Stimulated activated naive CD4-positive, alpha-beta T cell treated with Interleukin-2 at 50 U/mL for 16 hours (primary cell): ENCODE data around the gene BCL11B.

Source experiments
- DNase-seq: peaks from one replicate; lab custom pipeline; 2025; lab: John Stamatoyannopoulos, UW

The BCL11B gene

GRCh38 chr14:99271951-99272631 lies at the start of gene BCL11B:
Gene BCL11B (minus strand): TSS chr14:99272197. CDS start chr14:99271218, 979 bp downstream.
- peak; percentile 86 for DNase-seq

GRCh38 chr14:99321236-99321925 lies 49.4 kb upstream of the BCL11B start:
- DNase-seq: no peak

DNA sequence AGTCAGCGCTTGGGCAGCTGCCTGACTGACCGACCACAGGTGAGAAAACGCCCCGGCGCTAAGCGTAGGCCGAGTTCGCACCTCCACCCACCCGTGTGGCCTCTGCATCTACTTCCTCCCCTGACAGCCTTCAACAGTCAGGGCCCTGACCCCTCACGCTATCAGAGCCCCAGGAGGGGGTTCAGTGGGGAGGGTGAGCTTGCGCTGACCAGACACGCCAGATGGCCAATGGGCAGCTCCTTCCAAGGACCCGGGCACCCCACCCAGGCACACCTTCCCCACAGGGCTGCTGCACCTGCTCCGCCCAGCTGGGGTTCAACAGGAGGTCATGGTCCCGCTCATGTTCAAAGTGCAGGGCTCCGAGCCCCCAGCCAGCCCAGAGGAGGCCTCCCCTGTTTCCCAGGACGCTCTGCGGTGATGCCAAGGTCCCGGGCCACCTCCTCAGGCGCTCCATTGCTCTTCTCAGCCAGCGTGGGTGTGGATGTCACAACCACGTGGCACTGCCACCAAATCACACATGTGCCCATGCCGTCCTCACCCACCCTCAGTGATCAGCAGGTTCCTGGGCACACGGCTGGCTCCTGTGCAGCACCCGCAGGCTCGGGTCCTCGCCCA lies 48.7 kb upstream of the BCL11B start:
- no peak for DNase-seq

DNA sequence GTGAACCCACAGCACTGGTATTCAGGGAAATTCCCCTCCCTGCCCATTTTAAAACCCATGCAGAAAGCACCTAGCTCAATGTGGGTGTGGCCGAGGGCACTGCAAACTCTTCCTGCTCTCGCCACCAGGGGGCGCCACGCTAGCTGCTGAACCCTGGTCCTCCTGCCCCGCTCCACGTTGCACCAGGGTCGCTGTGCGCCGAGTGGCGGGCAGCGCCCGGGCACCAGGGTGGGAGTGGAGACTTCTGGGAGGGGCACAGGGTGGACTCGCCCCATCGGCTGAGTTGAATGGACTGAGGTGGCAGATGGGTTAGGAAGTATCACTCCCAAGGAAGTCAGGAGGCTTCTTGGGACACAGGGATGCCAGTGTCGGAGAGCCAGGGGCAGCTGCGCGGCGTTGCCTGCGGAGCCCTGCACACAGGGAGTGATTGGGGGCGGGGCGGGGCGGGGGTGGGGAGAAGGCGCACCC lies 48.1 kb upstream of the BCL11B start:
- peak; percentile 64 for DNase-seq

DNA sequence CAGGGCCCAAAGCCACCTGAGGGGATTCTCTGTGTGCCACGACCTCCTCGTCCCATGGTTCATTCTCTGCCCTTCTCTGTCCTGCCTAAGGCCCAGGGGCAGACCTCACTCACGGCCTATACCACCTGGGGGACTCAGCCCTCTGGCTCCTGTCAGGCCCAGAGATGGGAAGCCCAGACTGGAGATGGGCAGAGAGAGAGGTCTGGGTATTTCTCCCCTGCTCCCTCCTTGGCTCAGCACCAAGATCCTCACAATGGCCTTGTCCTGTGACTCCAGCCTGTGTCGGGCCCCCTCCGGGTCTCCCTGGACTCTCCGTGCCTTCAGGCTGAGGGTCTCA lies 46.9 kb upstream of the BCL11B start:
- no peak for DNase-seq

- DNase-seq: no peak
These were observed 46.3 kb upstream of the BCL11B start for GRCh38 chr14:99318091-99318958.

DNA sequence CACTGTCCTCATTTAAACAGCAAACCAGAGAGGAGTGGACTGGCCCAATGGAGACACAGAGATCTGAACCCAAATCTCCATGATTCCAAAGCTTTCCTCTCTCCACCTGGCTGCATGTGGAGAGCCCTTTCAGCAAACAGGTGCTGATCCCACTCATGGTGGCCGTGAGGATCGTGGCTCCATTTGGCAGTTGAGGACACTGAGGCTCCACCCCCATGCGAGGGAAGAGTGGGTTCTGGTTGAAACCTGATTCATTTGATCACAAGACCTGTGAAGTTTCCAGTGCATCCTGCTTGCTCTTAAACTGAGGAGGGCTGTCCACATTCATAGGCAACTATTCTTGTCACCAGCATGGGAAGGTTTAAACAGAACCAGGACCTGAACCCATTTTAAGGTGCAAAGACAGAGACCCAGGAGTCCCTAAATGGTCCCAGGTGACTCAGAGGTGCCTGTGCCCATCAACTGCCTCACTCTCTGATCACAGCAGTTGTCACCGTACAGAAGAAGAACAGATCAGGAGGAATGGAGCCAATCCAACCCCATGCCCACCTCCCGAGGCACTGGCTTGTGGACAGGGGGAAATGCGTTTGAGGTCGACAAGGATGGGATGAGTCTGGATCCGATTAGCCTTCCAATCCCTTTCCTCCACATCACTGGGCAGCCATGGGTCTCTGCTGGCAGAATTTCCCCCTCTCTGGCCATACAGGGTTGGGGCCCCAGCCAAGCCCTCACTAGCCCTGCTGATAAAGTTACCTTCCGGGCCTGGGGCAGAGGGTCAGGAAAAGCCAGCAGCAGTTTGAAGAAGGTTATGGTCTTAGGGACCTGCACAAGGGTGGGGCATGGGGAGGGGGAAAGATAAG lies 45.5 kb upstream of the BCL11B start:
- DNase-seq: no peak

DNA sequence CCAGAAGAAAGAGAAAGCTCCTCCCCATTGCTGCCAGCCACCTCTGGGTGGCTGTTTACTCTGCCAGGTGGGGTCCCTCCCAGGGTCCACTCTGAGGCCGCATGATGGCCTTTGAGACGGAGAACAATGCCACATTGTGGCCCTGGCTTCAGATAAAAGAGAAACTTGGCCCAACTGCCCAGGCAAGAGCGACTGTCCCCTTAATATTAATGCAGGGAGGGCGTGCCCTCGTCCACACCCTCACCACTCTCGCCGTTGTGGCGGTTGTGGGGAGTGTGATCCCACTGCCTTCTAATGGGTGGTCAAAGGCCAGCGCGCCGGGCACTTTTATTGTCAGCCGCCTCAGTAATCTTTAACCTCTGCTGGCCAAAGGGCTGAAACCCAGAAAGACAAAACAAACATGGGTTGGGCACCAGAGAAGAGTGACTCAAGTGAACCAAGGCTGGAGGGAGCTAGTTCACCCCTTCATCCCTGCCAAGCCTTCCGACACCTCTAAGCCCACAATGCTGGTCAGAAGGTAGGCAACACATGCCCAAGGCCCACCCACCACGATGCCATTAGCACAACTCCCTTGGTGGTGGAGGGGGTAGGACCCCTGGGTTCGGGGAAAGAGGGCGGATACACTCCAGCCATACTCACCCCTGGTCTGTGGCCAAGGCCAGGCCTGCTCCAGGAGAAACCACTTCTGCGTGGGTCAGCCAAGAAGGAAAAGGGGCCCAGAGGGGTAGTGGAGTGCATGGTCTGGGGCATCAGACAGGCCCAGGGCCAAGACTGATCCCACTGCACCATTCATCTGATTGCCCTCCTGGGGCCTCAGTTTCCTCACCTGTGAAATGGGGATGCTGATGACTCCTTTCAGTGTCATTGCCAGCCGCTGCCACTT lies 44.5 kb upstream of the BCL11B start:
- DNase-seq: no peak

GRCh38 chr14:99315197-99315596 lies 43.2 kb upstream of the BCL11B start:
- DNase-seq: no peak

DNA sequence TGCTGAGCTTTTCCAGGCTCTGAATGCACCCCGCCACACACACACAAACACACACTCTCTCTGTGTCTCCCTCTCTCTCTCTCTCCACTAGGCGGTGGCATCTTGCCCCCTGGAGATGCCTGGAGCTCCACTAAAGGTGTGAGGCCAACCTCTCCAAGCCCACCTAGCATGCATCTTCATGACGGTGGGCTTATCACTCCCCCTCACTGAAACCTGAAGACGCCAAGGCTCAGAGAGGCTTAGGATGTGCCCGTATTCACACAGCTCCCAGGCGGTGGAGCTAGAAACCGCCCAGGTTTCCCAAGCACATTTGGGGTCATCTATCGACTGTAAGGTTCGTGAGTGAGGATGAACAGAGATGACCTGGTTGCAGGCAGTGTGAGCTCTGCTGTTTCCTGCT lies 42.6 kb upstream of the BCL11B start:
- no peak for DNase-seq

- DNase-seq: no peak
These were observed 41.2 kb upstream of the BCL11B start for GRCh38 chr14:99313234-99313633.

DNA sequence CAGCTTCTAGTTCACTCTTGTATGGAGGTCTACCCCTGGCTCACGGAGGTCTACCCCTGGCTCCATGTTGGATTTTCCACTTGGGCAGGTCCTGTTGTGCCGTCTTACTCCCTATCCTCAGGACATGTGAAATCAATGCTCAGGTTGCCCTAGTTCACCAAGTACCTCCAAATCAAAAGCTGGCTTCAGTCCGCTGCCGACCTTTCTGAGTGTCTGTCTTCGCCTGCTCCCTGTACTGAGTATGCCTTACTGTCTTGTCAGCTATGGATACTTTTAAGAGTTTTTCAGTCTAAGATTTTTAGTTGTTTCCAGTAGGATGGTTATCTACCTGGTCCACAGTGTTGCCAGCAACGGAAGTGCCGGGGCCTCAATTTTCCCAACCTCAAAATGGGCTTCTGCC lies 40.1 kb upstream of the BCL11B start:
- no peak for DNase-seq

DNA sequence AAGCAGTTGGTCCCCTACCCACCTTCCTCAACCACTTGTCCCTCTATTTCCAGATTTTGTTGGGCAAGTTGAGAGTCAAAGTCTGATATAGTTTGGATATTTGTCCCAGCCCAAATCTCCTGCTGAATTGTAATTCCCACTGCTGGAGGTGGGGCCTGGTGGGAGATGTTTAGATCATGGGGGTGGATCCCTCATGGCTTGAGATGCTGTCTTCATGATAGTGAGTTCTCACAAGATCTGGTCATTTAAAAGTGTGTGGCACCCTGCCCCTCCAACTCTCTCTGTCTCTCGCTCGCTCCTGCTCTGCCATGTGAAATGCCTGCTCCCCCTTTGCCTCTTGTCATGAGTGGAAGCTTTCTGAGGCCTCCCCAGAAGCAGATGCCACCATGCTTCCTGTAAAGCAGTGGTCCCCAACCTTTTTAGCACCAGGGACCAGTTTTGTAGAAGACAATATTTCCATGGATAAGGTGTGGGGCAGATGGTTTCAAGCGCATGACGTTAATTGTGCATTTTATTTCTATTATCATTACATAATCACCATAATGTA lies 37.3 kb upstream of the BCL11B start:
- no peak for DNase-seq

- DNase-seq: no peak
These were observed 32.2 kb upstream of the BCL11B start for GRCh38 chr14:99304208-99304607.

GRCh38 chr14:99300190-99300589 lies 28.2 kb upstream of the BCL11B start:
- DNase-seq: no peak

- no peak for DNase-seq
These were observed 24.5 kb upstream of the BCL11B start for GRCh38 chr14:99296517-99296916.

DNA sequence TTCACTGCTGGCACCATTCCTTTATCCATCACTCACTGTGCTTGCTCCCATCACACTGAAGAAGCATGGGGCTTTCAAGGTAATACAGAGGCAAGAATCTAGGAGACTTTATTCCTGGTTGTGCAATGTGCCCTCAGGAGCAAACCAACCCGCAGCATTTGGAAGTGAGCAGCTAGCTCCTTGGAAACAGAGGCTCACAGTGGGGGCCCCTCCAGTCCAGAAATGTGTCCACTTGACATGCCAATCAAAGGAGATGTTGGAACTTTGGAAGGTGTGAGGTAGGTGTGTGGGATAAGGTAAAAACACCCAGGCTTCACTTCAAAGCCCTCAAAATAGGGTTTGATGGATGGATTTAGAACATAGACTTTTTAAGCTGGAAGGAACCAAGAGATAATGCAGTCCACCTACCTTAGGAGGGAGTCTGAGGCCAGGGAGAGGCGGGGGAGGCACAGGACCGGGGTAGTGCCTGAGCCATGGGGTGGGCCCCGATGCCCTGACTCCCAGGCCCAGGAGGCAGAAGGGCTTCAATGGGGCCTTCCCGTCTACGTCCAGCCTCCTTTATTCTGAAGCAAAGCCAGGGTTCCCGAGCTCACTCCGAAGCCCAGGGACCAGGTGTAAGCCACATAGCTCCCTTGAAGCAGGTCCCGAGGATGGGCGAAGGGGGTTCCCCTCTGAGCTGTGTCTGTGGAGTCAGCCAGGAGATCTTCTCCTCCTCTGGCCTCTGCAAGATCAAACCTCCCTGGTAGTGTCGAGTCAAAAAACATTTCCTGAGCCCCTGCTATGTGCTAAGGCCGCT lies 17.6 kb upstream of the BCL11B start:
- no peak for DNase-seq

GRCh38 chr14:99288948-99289347 lies 17.0 kb upstream of the BCL11B start:
- DNase-seq: no peak

- no peak for DNase-seq
These were observed 15.4 kb upstream of the BCL11B start for GRCh38 chr14:99287269-99287942.
